NCI-H2081 treated with DMSO at 0.1 percent for 48 hours (cell line): ENCODE results near the gene FGF14.

Experiments used
- DNase-seq: peaks from one replicate; lab custom pipeline; 2025; lab: John Stamatoyannopoulos, UW

Gene FGF14

GRCh38 chr13:102401766-102402165 lies at the start of gene FGF14:
FGF14 (minus strand) TSS chr13:102402048.
- no peak for DNase-seq

GRCh38 chr13:102443249-102443648 lies 41.4 kb upstream of the FGF14 start:
- DNase-seq = no peak

DNA sequence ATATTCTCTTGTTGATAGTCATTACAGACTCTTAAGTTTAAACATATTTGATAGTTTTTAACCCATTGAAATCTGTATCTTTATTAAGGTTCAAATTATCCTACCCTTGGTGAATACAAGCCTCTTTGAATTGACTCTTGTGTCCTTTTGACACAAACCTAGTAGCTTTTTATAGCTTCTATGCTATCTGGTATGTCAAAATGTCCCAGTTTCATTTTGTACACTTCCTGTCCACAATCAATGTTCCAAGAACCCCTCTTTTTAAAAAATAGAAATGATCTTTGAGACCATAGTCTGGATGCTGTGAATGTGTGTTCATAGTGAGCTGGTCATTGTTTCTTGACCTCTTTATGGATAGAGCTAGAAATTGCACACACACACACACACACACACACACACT lies 39.2 kb upstream of the FGF14 start:
- no peak for DNase-seq

GRCh38 chr13:102440259-102440936 lies 38.5 kb upstream of the FGF14 start:
- no peak for DNase-seq

- no peak for DNase-seq
Measured at GRCh38 chr13:102422690-102423089, 20.8 kb upstream of the FGF14 start.

- no peak for DNase-seq
Measured at GRCh38 chr13:102405499-102406100, 3.8 kb upstream of the FGF14 start.

DNA sequence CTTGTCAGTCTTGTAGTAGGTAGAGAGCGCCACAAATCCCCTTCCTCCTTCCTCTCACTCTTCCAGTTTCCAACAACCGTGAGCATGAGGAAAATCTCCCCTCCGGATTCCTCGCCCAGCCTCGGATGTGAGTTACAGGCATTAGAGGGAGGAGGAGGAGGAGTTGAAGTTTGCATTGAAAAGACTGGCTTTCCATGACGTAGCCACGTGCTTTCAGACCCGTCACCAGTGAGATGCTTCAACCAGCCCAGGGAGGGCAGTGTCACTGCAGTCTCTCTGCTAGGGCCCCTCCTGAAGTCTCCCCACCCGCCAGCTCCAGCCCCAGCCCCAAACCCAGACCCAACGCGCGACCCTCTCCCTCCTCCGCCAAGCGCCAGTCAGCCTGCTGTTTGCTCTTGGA lies 442 bp upstream of the FGF14 start:
- DNase-seq = no peak

- no peak for DNase-seq
Measured at GRCh38 chr13:102401265-102401664, 583 bp downstream of the FGF14 start.

DNA sequence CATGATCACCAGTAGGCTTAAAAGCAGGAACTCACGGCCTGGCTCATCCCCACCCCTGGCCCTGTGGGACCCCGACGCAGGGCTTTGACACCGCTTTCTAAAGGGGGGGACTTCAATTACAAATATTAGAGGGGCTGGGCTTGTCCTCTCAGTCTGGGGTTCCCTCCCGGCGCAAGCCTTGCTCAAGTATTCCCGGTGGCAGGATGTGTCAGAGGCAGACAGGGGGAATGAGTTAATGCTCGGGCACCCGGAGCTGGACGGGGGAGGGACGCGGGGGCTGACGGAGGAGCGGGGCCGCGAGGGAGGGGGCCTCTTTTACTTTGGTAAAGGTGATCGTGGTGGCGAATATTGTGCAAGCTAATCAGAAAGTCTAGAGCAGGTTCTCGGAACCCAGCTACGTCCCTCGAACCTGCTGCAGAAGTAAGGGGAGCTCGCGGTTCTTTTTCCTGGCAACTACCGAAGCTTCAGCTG lies 1.1 kb downstream of the FGF14 start:
- no peak for DNase-seq

GRCh38 chr13:102399791-102400674 lies 1.8 kb downstream of the FGF14 start:
- DNase-seq = no peak

- DNase-seq = no peak
Measured at GRCh38 chr13:102395939-102396338, 5.9 kb downstream of the FGF14 start.

GRCh38 chr13:102395174-102395573 lies 6.7 kb downstream of the FGF14 start:
- DNase-seq = no peak

DNA sequence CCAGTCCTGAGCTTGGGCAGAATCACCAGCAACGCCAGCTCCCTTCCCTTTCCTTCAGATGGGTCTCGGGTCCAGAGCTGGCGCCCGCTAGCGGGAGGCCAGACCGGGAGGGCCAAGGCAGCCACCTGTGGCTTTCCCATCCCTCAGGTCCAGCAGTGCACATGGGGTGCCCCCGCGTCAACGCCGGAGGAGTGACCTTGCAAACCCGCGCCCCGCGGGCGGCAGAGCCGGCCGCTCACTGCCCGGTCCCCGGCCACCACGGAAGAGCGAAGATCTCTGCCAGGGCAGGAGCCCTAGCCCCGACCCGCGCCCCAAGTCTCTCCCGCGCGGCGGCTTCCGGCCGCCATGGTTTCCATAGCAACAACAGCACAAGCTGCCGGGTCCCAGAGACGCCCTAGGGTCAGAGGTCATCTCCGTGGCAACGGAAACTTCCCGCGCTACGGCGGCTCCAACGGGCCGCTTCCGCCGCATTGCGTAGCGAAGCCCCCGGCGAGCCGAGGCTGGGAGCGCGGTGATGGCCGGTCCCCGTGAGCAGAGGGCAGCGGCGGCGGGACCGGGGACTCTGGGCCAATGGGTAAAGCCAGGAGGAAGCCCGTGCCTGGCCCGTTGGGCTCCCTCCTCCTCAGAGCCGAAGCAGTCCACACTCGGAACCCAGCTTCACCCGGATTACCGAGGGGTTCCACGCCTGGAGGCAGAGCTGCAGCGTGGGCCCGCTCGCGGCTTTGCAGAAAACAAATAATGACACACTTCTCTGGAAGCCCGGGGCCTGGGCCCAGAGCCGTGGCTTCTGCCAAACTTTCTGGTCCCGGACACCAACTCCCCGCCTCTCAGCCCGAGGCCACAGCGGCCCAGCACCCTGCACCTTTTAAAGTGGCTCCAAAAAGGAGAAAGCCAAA lies 7.4 kb downstream of the FGF14 start:
- peak; percentile 68 for DNase-seq

- no peak for DNase-seq
Measured at GRCh38 chr13:102392481-102393209, 9.2 kb downstream of the FGF14 start.

- no peak for DNase-seq
Measured at GRCh38 chr13:102386461-102386860, 15.4 kb downstream of the FGF14 start.

DNA sequence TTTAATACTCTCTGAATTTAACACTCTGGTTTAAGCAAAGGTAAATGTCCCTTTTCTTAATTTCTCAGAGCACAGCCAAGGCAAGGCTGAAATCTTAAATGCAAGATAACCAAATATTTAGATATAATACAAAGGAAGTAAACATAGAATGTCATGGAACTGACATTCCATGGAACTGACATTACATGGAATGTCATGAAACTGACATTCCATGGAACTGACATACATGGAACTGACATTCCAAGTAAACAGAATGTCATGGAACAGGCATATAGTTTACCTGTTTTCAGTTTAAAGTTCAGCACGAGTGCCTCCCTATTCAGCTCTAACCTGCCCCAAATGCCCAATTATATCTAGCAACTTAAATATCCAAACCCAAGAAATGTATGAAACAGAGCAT lies 21.8 kb downstream of the FGF14 start:
- no peak for DNase-seq

- no peak for DNase-seq
Measured at GRCh38 chr13:102376318-102376717, 25.5 kb downstream of the FGF14 start.

DNA sequence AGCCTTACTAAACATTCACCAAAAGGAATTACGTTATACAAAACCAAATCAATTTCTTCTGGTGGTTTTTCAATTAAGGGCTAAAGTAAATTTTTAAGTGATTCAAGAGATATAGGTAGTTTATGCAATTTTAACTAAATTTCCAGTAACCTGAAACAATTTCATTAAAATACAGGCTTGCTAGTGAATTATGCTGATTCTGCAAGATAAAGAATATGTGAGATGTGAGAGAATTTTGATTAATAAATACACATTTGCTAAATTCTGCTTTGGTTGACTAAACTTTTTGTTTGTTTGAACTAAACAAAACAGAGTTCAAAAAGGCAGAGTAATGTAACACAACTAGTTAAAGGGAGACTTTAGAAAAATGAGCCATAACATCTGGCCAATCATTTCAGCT lies 27.1 kb downstream of the FGF14 start:
- DNase-seq = no peak

- no peak for DNase-seq
Measured at GRCh38 chr13:102374233-102374632, 27.6 kb downstream of the FGF14 start.

DNA sequence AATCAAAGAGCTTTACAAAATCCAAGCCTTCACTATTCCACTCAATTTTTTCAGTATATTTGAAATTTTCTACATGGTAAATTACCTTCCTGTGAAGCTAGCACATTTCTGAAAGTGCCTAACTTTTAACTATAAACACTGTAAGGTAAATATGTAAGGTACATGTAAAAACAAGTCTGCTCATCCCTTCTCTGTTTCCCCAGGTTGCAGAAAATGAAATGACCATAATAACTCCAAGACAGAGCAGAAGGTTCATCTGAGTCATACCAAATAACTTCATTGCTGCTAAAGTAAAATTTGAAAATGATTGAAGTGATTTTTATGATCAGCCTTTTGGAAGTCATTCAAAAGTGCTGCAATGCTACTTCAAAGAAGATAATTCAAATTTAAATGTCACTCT lies 28.6 kb downstream of the FGF14 start:
- no peak for DNase-seq

DNA sequence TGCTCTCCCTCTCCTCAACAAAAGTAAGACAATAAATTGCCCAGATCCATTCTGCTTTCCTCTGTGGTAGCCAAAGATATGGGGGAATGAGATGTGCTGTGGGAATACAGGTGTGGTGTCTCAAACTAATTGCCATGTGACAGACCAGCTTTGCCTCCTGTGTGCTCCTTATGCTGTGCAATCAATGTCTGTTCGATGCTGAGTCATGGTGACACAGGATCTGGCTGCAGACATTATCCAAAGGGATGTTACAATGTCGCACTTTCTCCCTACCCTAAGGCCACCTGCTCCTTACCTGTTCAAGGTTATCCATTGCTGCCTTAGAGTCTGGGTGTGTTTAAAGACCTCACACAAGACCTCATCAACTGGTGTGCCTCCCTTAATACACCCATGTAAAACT lies 32.5 kb downstream of the FGF14 start:
- DNase-seq = no peak
